ENCODE data around the gene HSPA5. TPM values are rescaled to one million over a fixed set of nuclear protein-coding genes. Genes with fewer than 3 reads are reported as not detected.
"Not testable (repeated sequence)": the region's sequence is repeated elsewhere in the genome, so short reads cannot be mapped to it uniquely, and the experiment has no call there.

The HSPA5 gene
- polyA plus RNA-seq, 1 donor (not counting 4 experiments of a cell fraction or from before 2014, with no cell fraction given) = 274 TPM

DNA sequence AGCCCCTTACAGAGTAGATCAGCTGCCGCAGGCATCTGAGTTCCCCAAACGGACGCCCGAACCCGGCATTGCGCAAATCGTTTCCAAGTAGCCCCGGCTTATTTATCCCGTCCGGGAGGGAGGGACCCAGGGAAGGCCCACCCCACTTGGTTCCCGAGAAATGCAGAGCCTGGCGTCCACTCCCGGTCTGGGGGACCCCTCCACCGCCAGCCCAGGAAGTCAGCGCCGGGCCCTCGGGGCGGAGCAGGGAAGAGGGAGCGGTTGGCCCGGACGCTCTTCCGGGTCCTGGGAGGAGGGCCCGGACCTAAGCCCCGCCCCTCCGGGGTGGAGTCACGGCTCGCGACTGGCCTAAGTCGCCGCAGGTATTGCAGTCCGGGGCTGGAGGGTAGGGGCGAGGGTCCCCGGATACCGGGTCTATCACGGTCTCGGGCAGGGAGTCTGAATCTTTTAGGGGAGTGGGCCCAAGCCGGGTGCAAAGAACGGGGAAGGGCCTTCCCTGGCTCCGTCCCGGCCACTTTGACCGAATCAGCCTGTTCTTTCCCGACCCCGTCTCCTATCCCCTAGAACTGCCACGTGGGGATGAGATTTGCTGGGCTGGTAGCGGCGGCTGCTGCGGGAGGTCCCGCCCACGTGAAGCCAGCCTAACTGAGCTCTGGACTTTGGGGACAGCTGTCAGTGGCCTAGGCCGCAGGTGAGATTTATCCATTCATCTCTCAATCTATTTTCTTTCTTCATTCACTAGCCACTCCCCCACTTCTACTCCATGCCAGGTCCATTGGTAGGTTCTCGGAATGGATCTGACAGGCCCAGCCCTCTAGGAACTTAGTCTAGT lies 40.7 kb downstream of the HSPA5 start, which contains the start of gene RABEPK:
RABEPK (plus strand) TSS at position 327 of the 832 bp plus-strand sequence. CDS start 2,472 bp downstream, outside the sequence.
- H3K4me3 ChIP-seq (ENCODE audit: control insufficient read depth in 2 of 3, extremely low read depth in 1 of 3, insufficient read depth in 2 of 3, low read depth in 1 of 3, low read length in 3 of 3) = peak within 1 kb of the TSS; percentile 72 to 85 (median 73)
- dilution Hi-C loops (cut with MboI; ENCODE audit: extremely low pct_ligation_motif_present, low sequenced_read_pairs) = no loop called here
- FAIRE-seq (no peak), DNase-seq (ENCODE audit: low read depth, low spot score) (peak; percentile 56)
- H3K4me2 ChIP-seq (ENCODE audit: control insufficient read depth, extremely low read depth, insufficient read depth, low read depth, low read length) = peak within 1 kb of the TSS; percentile 59
- peaks cover 6% of the 10 kb centered on the region for H3K79me2 ChIP-seq (ENCODE audit: control insufficient read depth, insufficient read depth, low read length)
- no peaks in the 10 kb centered on the region for H3K9me1 ChIP-seq (ENCODE audit: control insufficient read depth, extremely low read depth, insufficient read depth, low read length)
- H3K36me3 ChIP-seq (ENCODE audit: control insufficient read depth in 2 of 2, extremely low read depth in 1 of 2, insufficient read depth in 2 of 2, low read length in 2 of 2) = peaks cover 7 to 8% of the 10 kb centered on the region in 2 experiments
- peaks cover 6% of the 10 kb centered on the region for H3K4me1 ChIP-seq (ENCODE audit: control insufficient read depth, extremely low read depth, insufficient read depth, low read length)
- TF ChIP-seq EZH2 (IDR thresholded peaks at IDR 0.05; ENCODE audit: low read length) = no peak
- TF ChIP-seq, protein P1, sequence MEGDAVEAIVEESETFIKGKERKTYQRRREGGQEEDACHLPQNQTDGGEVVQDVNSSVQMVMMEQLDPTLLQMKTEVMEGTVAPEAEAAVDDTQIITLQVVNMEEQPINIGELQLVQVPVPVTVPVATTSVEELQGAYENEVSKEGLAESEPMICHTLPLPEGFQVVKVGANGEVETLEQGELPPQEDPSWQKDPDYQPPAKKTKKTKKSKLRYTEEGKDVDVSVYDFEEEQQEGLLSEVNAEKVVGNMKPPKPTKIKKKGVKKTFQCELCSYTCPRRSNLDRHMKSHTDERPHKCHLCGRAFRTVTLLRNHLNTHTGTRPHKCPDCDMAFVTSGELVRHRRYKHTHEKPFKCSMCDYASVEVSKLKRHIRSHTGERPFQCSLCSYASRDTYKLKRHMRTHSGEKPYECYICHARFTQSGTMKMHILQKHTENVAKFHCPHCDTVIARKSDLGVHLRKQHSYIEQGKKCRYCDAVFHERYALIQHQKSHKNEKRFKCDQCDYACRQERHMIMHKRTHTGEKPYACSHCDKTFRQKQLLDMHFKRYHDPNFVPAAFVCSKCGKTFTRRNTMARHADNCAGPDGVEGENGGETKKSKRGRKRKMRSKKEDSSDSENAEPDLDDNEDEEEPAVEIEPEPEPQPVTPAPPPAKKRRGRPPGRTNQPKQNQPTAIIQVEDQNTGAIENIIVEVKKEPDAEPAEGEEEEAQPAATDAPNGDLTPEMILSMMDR (optimal IDR thresholded peaks at IDR 0.05 in 1 of 3, IDR thresholded peaks at IDR 0.05 in 1 of 3, conservative IDR thresholded peaks at IDR 0.05 in 1 of 3; ENCODE audit: extremely low read depth in 1 of 3, insufficient read depth in 2 of 3, low read length in 3 of 3) = no peak
- no peaks in the 10 kb centered on the region for H4K20me1 ChIP-seq (ENCODE audit: control insufficient read depth, extremely low read depth, insufficient read depth, low read length)
- no peaks in the 10 kb centered on the region for H3K27me3 ChIP-seq (ENCODE audit: control insufficient read depth, extremely low read depth, insufficient read depth, low read length)
- H2AFZ ChIP-seq (ENCODE audit: control insufficient read depth, low read length) = peak within 1 kb of the TSS; percentile 95
- H3K9me3 ChIP-seq (ENCODE audit: control insufficient read depth, low read depth, low read length) = no peaks in the 10 kb centered on the region
- H3K27ac ChIP-seq (ENCODE audit: control insufficient read depth, insufficient read depth, low read length) = peak within 1 kb of the TSS; percentile 87
- H3K9ac ChIP-seq (ENCODE audit: control insufficient read depth, extremely low read depth, insufficient read depth, low read length) = peak within 1 kb of the TSS; percentile 88

DNA sequence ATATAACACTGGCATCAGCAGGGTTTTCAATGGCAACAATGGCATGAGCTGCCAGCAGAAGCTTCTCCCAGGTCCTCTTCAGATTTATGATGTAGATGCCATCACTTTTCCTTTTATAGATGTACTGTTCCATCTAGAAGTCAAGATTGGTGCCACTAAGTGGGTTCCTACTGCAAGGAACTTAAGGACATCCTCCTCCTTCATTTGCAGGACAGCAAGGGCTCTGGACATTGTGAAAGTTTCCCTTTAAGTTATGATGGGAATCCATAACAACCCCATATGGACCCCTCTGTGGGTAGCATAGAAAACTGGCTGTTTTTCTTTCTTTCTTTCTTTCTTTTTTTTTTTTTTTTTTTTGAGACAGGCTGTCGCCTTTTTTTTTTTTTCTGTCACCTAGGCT lies 45.6 kb downstream of the HSPA5 start:
- dilution Hi-C loops (cut with MboI; ENCODE audit: extremely low pct_ligation_motif_present, low sequenced_read_pairs); DNase-seq (ENCODE audit: low read depth, low spot score); H3K36me3 ChIP-seq (ENCODE audit: control insufficient read depth in 2 of 2, extremely low read depth in 1 of 2, insufficient read depth in 2 of 2, low read length in 2 of 2); FAIRE-seq; H3K4me2 ChIP-seq (ENCODE audit: control insufficient read depth, extremely low read depth, insufficient read depth, low read depth, low read length); H3K9ac ChIP-seq (ENCODE audit: control insufficient read depth, extremely low read depth, insufficient read depth, low read length); H3K27me3 ChIP-seq (ENCODE audit: control insufficient read depth, extremely low read depth, insufficient read depth, low read length); H3K9me1 ChIP-seq (ENCODE audit: control insufficient read depth, extremely low read depth, insufficient read depth, low read length); H3K79me2 ChIP-seq (ENCODE audit: control insufficient read depth, insufficient read depth, low read length); H3K9me3 ChIP-seq (ENCODE audit: control insufficient read depth, low read depth, low read length); H3K4me1 ChIP-seq (ENCODE audit: control insufficient read depth, extremely low read depth, insufficient read depth, low read length); H4K20me1 ChIP-seq (ENCODE audit: control insufficient read depth, extremely low read depth, insufficient read depth, low read length); H2AFZ ChIP-seq (ENCODE audit: control insufficient read depth, low read length); H3K4me3 ChIP-seq (ENCODE audit: control insufficient read depth in 2 of 3, extremely low read depth in 1 of 3, insufficient read depth in 2 of 3, low read depth in 1 of 3, low read length in 3 of 3); H3K27ac ChIP-seq (ENCODE audit: control insufficient read depth, insufficient read depth, low read length): not testable (repeated sequence)

DNA sequence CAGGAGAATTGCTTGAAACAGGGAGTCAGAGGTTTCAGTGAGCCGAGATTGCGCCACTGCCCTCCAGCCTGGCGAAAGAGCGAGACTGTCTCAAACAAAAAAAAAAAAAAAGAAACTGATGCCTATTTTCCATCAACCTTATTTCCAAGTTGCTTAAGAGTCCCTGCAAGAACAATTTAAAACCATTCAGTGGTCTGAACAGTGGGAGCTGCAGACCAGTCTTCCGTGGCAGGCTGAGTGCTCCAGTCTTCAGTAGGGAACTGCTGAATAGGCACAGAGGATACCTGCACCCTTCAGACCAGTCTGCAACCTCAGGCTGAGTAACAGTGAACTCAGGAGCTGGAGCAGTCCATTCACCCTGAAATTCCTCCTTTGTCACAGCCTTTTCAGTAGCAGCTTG lies 46.7 kb downstream of the HSPA5 start:
- H3K4me3 ChIP-seq (ENCODE audit: control insufficient read depth in 2 of 3, extremely low read depth in 1 of 3, insufficient read depth in 2 of 3, low read depth in 1 of 3, low read length in 3 of 3); dilution Hi-C loops (cut with MboI; ENCODE audit: extremely low pct_ligation_motif_present, low sequenced_read_pairs); H3K27me3 ChIP-seq (ENCODE audit: control insufficient read depth, extremely low read depth, insufficient read depth, low read length); H3K4me2 ChIP-seq (ENCODE audit: control insufficient read depth, extremely low read depth, insufficient read depth, low read depth, low read length); DNase-seq (ENCODE audit: low read depth, low spot score); H3K9me3 ChIP-seq (ENCODE audit: control insufficient read depth, low read depth, low read length); H3K79me2 ChIP-seq (ENCODE audit: control insufficient read depth, insufficient read depth, low read length); H3K9ac ChIP-seq (ENCODE audit: control insufficient read depth, extremely low read depth, insufficient read depth, low read length); H2AFZ ChIP-seq (ENCODE audit: control insufficient read depth, low read length); H3K4me1 ChIP-seq (ENCODE audit: control insufficient read depth, extremely low read depth, insufficient read depth, low read length); H4K20me1 ChIP-seq (ENCODE audit: control insufficient read depth, extremely low read depth, insufficient read depth, low read length); H3K27ac ChIP-seq (ENCODE audit: control insufficient read depth, insufficient read depth, low read length); FAIRE-seq; H3K9me1 ChIP-seq (ENCODE audit: control insufficient read depth, extremely low read depth, insufficient read depth, low read length); H3K36me3 ChIP-seq (ENCODE audit: control insufficient read depth in 2 of 2, extremely low read depth in 1 of 2, insufficient read depth in 2 of 2, low read length in 2 of 2): not testable (repeated sequence)
